ENCODE measurements around the gene APOO. TPM values are rescaled to one million over a fixed set of nuclear protein-coding genes. Genes with fewer than 3 reads are reported as not detected.

Gene APOO
- total and polyA plus RNA-seq, 2 experiments from 2014 or later = 7.3 to 20.2 TPM

DNA sequence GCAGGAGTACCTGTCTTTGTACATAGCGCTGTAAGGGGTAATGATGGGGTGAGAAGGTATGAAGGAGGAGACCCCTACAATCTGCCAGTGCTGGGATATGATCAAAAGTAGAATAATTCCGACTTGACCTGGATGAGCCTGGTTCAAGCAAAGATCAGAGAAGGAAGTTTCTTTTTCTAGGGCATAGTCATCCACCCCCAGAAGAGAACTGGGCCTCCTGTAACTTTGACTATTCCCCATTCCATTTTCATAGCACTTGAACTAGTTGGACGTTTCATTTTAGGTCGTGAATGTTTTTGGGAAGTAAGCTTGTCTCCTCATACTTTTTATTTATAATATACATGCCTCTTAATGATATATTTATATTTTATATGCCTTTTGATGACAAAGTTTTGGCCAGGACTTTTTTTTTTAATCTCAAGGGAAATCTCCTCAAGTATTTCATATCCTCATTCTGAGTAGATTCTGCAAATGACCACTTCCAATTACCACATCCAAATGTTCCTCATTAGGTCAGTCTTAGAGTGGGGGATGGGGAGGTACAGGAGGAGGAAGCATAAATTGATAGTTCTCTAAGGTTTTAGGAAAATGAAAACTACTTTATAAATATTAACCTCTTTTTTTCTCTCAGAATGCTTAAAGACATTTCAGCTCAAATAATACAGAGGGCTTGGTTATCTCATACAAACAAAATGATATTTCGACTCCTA lies 3.5 kb upstream of the APOO start:
- no peak overlapping the region for H3K4me3 ChIP-seq
- H3K79me2 ChIP-seq (ENCODE audit: insufficient read depth) = no peaks in the 10 kb centered on the region
- H3K4me1 ChIP-seq (ENCODE audit: insufficient read depth) = peaks cover 5% of the 10 kb centered on the region; the same call in 1 of the 2 replicates
- no peaks in the 10 kb centered on the region for H3K27me3 ChIP-seq (replicated peaks; ENCODE audit: insufficient read depth)
- no peaks in the 10 kb centered on the region for H3K9me2 ChIP-seq (ENCODE audit: insufficient read depth)
- H3F3A ChIP-seq (ENCODE audit: insufficient read depth) = no peaks in the 10 kb centered on the region; the same call in 1 of the 2 replicates
- H3K9me3 ChIP-seq (ENCODE audit: low read depth) = no peaks in the 10 kb centered on the region
- no peak overlapping the region for H3K9ac ChIP-seq
- in situ Hi-C loops (cut with MboI) = no loop called here
- no peak overlapping the region for H3K27ac ChIP-seq
- WGBS, 2 experiments (ENCODE audit: low coverage in 1 of 2, low lambda C conversion rate in 2 of 2, missing lambda C conversion rate in 2 of 2) = 42 to 46% methylated on average over 5 of the region's 5 CpGs
- H4K20me1 ChIP-seq (ENCODE audit: insufficient read depth) = no peaks in the 10 kb centered on the region
- no peak for DNase-seq
- no peaks in the 10 kb centered on the region for H3K36me3 ChIP-seq (ENCODE audit: low read depth)
- no peak overlapping the region for H3K4me2 ChIP-seq (ENCODE audit: unreplicated experiment)
- TF ChIP-seq EZH2phosphoT487 (IDR thresholded peaks at IDR 0.05; ENCODE audit: insufficient read depth, low read depth) (no peak), EZH2 (IDR thresholded peaks at IDR 0.05; ENCODE audit: insufficient read depth, poor library complexity, severe bottlenecking) (no peak)
- H2AFZ ChIP-seq = no peak overlapping the region

DNA sequence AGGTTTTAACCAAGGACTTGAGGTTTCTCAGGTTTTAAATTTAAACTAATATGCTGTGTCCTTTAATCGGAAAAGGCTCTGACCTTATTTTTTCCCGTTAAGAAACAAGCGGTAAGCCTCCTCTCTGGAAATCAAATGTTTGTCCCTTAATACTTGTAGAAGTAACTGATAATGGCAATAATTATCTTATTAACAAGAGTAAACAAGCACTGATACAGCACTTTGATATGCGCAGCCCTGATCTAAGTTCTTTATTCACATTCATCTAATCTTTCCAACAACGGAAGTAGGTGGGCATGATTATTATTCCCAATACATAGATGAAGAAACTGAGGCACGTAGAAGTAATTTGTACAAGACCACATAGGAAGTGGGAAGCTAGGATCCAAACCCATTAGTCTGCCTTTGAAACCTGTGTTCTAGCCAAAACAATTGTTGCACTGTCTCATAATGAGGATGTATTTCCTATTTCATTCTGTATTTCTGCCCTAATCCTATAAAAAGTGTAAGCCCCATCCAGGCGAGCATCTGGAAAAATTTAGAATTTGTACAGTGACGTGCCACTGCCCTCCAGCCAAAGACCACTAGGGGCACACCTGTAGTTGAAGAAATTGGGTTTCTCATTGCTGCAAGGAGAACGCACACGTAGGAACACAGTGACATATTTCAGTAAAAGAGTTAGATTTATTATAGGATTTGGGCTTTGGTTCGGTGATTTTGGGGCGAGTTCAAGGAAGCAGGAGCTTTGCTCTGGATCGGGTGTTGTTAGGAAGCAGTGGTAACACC lies 674 bp upstream of the APOO start:
- Histone ChIP-seq H3K9me3 (ENCODE audit: low read depth) (no peaks in the 10 kb centered on the region), H3K27ac (peak overlapping the region; percentile 86), H3K4me2 (ENCODE audit: unreplicated experiment) (peak overlapping the region; percentile 70), H3K27me3 (replicated peaks; ENCODE audit: insufficient read depth) (no peaks in the 10 kb centered on the region), H3F3A (ENCODE audit: insufficient read depth) (no peaks in the 10 kb centered on the region; the same call in 1 of the 2 replicates), H3K4me3 (peak overlapping the region; percentile 69), H4K20me1 (ENCODE audit: insufficient read depth) (no peaks in the 10 kb centered on the region), H3K9ac (peak overlapping the region; percentile 87), H3K4me1 (ENCODE audit: insufficient read depth) (peaks cover 5% of the 10 kb centered on the region; the same call in 1 of the 2 replicates), H3K9me2 (ENCODE audit: insufficient read depth) (no peaks in the 10 kb centered on the region), H3K36me3 (ENCODE audit: low read depth) (no peaks in the 10 kb centered on the region), H3K79me2 (ENCODE audit: insufficient read depth) (no peaks in the 10 kb centered on the region), H2AFZ (peak overlapping the region; percentile 99)
- DNase-seq = no peak
- WGBS, 2 experiments (ENCODE audit: low coverage in 1 of 2, low lambda C conversion rate in 2 of 2, missing lambda C conversion rate in 2 of 2) = 35 to 38% methylated on average over 13 of the region's 13 CpGs
- TF ChIP-seq EZH2 (IDR thresholded peaks at IDR 0.05; ENCODE audit: insufficient read depth, poor library complexity, severe bottlenecking) (no peak), EZH2phosphoT487 (IDR thresholded peaks at IDR 0.05; ENCODE audit: insufficient read depth, low read depth) (no peak)
- in situ Hi-C loops (cut with MboI) = loop anchor here (10.0 kb wide), 2 partner anchors 124 to 214 kb away; partner anchors contain the start of gene SAT1

DNA sequence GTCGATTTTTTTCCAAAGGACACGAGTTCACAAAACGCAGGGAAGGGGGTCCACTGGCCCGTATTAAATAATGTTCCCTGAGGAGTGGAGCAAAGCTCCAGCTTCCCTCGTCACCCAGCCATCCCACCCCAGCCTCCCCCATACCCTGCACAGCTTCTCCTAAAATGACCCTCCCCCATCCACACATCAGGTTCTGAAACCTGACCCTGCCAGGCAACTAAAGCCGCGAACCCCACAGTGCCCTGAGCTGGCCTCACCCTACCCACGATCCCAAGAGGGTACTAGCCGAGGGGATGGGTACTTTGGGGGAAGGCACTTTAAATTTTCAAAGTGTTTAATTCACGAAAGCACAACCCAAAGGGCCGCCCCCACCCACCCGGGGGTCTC lies 634 bp downstream of the APOO start:
- H3K4me1 ChIP-seq (ENCODE audit: insufficient read depth) = peaks cover 8% of the 10 kb centered on the region
- H4K20me1 ChIP-seq (ENCODE audit: insufficient read depth) = no peaks in the 10 kb centered on the region
- H3K79me2 ChIP-seq (ENCODE audit: insufficient read depth) = no peaks in the 10 kb centered on the region
- WGBS, 2 experiments (ENCODE audit: low coverage in 1 of 2, low lambda C conversion rate in 2 of 2, missing lambda C conversion rate in 2 of 2) = 0% methylated on average over 7 to 10 of the region's 12 CpGs
- H2AFZ ChIP-seq = peak overlapping the region; percentile 99
- TF ChIP-seq EZH2phosphoT487 (IDR thresholded peaks at IDR 0.05; ENCODE audit: insufficient read depth, low read depth) = no peak
- TF ChIP-seq EZH2 (IDR thresholded peaks at IDR 0.05; ENCODE audit: insufficient read depth, poor library complexity, severe bottlenecking) = no peak
- no peaks in the 10 kb centered on the region for H3K9me2 ChIP-seq (ENCODE audit: insufficient read depth)
- no peak for DNase-seq
- peak overlapping the region; percentile 86 for H3K27ac ChIP-seq
- no peaks in the 10 kb centered on the region for H3K36me3 ChIP-seq (ENCODE audit: low read depth)
- peak overlapping the region; percentile 90 for H3K4me3 ChIP-seq
- peaks cover 3% of the 10 kb centered on the region; the same call in 1 of the 2 replicates for H3F3A ChIP-seq (ENCODE audit: insufficient read depth)
- H3K27me3 ChIP-seq (replicated peaks; ENCODE audit: insufficient read depth) = no peaks in the 10 kb centered on the region
- peak overlapping the region; percentile 80 for H3K4me2 ChIP-seq (ENCODE audit: unreplicated experiment)
- H3K9me3 ChIP-seq (ENCODE audit: low read depth) = no peaks in the 10 kb centered on the region
- in situ Hi-C loops (cut with MboI) = loop anchor here (10.0 kb wide), 2 partner anchors 122 to 212 kb away; partner anchors contain the start of gene SAT1
- peak overlapping the region; percentile 87 for H3K9ac ChIP-seq

DNA sequence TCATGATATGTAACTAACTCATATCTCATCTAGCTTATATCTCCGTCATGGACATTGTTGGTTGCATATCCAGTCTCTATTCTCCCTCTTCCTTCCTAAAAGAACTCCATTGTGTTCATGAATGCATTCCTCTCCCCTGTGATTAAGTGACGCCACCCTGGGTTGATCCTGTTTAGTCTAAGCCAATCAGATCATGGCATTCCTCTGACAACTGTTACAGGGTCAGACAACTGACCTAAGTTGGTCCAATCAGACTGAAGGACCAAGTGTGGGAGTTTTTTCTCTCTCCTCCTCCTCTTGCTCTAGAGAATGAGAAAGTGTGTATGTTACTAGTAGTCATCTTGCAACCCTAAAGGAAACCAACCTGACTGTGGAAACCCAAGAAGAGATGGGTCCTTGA lies 3.6 kb downstream of the APOO start:
- TF ChIP-seq EZH2 (IDR thresholded peaks at IDR 0.05; ENCODE audit: insufficient read depth, poor library complexity, severe bottlenecking) = no peak
- no peak for TF ChIP-seq EZH2phosphoT487 (IDR thresholded peaks at IDR 0.05; ENCODE audit: insufficient read depth, low read depth)
- peaks cover 7% of the 10 kb centered on the region; the same call in 1 of the 2 replicates for H3K79me2 ChIP-seq (ENCODE audit: insufficient read depth)
- H2AFZ ChIP-seq = no peak overlapping the region
- in situ Hi-C loops (cut with MboI) = loop anchor here (10.0 kb wide), 2 partner anchors 119 to 209 kb away; partner anchors contain the start of gene SAT1
- H3K36me3 ChIP-seq (ENCODE audit: low read depth) = no peaks in the 10 kb centered on the region
- WGBS, 2 experiments (ENCODE audit: low coverage in 1 of 2, low lambda C conversion rate in 2 of 2, missing lambda C conversion rate in 2 of 2) = 86 to 94% methylated on average over 2 of the region's 2 CpGs
- H3F3A ChIP-seq (ENCODE audit: insufficient read depth) = peaks cover 21% of the 10 kb centered on the region
- H4K20me1 ChIP-seq (ENCODE audit: insufficient read depth) = no peaks in the 10 kb centered on the region
- H3K27ac ChIP-seq = no peak overlapping the region
- no peak overlapping the region for H3K4me2 ChIP-seq (ENCODE audit: unreplicated experiment)
- H3K4me3 ChIP-seq = no peak overlapping the region
- H3K9ac ChIP-seq = no peak overlapping the region
- H3K27me3 ChIP-seq (replicated peaks; ENCODE audit: insufficient read depth) = no peaks in the 10 kb centered on the region
- DNase-seq = no peak
- peaks cover 34% of the 10 kb centered on the region for H3K4me1 ChIP-seq (ENCODE audit: insufficient read depth)
- H3K9me3 ChIP-seq (ENCODE audit: low read depth) = no peaks in the 10 kb centered on the region
- no peaks in the 10 kb centered on the region for H3K9me2 ChIP-seq (ENCODE audit: insufficient read depth)

Data from GM23248 (cell line).